GM03348 (cell line): ENCODE results near the gene KNOP1.
"Not testable (repeated sequence)": the region's sequence is repeated elsewhere in the genome, so short reads cannot be mapped to it uniquely, and the experiment has no call there.

Source experiments
- DNase-seq: peaks from one replicate; pipeline ENCODE4 v3.0.0; 2012; ENCODE audit warnings: low spot score

Gene KNOP1

DNA sequence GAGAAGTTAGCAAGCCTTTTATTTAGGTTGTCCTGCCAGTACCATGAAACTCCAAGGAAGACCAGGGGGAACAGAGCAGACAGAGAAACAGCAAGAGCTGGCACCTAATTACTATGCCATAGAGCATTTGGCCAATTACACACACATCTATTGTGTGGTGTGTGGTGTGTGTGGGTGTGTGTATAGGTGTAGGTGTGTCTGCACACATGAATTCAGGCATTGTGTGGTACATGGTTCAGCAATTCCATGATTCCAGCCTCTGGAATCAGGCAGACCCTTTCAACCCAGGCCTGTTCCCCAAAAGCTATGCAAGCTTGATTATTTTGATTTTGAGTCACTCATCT lies 25.8 kb upstream of the KNOP1 start:
- DNase-seq: no peak

DNA sequence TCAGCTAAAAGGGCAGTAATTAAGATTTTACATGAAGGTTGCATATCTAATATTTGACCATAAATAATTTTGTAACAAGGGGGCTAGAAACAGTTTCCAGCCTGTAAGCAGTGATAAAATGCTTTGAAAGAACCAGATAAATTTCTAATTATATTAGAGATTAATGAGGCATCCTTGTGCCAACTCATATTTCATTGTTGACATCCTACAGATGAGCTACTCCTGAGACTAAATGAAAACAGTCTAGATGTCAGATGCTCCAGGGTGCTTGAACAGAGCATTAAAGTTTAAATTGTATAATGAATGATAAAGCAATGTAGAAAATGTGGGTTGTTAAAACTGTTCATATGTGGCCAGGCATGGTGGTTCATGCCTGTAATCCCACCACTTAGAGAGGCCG lies 23.3 kb upstream of the KNOP1 start:
- no peak for DNase-seq

DNA sequence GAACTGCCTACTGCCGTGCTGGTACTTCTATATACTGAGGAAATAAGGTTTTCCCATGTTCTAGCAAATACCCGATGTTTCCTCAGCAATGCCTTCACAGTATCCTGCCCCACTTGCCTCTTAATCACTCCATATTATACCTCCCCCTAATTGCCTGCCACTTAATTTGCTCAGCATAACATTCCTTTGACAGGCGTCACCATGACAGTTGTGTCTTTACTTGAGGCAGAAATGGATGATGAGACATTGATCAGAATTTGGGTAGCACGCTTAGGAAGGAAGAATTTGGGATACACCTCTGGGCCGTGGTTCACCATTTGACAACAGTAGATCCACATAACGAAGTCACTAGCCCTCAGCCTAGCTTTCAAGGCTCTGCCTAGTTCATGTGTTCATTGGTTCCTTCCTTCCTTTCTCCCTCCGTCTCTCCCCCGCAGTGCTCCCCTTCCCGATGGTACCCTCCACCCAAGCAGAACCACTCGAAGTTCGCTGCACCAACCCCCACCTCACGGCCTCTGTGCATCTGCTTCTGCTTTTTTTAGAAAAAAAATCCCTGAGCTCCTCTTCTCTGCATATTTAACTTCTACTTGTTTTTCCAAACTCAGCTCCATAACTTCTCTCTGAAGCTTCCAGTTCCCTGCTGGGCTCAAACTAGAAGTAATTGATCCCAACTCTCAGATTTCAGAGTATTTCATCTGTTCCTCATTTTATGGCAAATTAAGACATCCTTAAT lies 19.4 kb upstream of the KNOP1 start:
- DNase-seq: no peak

DNA sequence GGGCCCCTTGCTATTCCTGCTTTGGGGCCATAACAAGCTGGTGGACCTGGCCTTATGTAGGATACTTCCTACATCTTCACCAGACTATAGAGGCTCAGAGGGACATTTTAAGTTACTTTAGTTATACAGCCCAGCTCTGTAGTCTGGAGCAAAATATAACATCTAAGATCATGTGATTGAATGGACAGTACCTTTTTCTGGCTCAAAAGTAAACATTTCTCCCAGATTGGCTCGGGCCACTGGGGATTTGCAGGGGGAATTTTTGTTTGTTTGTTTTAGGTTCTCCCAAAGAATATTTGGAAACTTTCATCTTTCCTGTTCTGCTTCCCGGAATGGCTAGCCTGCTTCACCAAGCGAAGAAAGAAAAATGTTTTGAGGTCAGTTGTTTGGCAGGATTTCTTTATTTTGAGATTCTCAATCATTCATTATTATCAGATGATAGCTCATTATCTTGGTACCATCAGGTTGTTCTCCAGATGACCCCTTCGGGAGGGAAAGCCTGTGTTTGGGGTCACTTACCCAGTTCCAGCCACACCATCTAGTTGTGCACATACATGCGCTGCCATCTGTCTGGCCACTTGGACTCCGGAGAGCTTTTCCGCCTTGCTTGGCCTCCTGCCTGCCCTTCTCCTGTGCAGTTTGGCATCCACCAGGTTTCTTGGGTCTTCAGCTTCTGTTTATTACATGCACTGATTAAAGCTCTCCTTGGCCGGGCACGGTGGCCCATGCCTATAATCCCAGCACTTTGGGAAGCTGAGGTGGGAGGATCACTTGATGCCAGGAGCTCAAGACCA lies 17.2 kb upstream of the KNOP1 start:
- no peak for DNase-seq

DNA sequence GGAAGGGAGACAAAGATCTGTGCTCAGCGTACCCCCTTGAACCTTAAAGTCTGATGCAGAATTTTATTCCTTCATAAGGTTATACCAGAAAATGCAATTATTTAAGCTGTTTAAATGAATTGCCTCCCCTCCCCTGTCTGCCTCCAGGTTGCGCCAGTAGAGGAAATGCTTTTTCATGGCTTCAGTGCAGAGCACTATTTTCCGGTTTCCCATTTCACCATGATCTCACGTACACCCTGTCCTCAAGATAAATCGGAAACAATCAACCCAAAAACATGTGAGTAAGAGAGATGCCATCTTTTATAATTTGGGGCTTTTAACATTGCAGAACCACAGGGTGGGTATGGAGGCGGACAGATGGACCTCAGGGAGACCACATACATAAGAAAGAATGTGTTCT lies 15.5 kb upstream of the KNOP1 start:
- no peak for DNase-seq

DNA sequence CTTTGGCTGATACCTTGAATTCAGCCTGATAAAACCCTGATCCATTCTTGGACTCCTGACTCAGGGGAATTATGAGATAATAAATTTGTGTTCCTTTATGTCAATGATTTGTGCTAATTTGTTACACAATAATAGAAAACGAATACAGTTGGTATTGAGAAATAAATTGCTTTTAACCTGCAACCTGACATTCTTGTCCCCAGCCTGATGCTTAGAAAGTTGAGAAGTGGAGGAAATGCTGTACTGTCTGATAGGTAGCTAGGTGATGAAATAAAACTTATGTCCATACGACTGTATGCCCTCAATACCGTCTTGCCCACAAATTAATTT lies 10.6 kb upstream of the KNOP1 start:
- DNase-seq: no peak

DNA sequence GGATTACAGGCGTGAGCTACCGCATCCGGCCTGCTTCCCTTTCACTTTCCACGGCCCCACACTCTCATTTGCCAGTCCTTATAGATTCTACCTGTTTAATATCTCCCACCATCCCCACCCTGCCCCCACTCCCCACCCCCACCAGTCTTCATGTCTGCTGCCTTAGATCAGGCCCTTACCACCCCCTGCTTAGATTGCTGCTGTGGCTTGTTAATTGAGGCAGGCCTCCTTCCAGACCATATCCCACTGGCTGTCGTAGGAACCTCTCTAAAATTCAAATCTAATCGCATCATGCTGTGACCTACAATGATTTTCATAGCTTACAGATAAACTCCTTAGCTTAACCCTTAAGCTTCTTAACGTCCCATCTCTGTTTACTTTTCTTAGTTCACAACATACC lies 5.0 kb upstream of the KNOP1 start:
- no peak for DNase-seq

DNA sequence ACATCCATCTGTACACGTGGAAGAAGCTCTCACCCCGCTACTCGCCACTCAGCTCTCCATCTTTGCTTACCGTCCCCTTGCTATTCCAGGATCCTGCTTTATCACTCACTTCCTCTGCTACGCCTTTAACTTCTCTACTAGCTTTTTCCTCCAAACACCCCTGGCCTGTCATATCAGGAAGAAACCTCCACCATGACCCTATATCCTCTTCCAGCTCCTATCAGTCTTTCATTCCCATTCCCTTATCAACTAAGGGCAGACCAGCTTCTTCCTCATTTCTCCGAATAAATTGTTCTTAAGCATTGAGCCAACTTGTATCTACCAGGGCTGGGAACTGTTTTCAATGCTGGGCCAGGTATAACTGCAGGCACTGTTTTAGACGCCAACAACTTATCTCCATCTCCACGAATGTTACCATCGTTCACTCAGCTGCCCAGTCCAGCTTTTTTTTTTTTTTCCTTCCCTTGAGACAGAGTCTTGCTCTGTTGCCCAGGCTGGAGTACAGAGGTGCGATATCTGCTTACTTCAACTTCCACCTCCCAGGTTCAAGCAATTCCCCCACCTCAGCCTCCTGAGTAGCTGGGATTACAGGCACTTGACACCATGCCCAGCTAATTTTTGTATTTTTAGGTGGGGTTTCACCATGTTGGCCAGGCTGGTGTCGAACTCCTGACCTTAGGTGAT lies 4.4 kb upstream of the KNOP1 start:
- no peak for DNase-seq

DNA sequence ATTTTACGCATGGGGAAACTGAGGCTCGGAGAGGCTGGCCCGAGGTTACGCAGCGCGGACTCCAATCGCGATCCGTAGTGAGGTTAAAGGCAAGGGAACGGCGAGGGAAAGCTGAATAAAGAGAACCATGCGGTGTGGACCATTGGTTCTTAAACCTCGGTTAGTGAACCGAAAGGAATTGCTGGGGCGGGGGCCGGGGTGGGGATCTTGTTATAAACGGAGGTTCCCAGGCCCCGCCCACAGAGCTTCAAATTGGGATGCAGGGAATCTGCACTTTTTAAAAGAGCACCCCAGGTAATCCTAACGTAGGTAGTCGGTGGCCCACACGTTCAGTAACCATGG lies 568 bp upstream of the KNOP1 start:
- DNase-seq: peak; percentile 32

DNA sequence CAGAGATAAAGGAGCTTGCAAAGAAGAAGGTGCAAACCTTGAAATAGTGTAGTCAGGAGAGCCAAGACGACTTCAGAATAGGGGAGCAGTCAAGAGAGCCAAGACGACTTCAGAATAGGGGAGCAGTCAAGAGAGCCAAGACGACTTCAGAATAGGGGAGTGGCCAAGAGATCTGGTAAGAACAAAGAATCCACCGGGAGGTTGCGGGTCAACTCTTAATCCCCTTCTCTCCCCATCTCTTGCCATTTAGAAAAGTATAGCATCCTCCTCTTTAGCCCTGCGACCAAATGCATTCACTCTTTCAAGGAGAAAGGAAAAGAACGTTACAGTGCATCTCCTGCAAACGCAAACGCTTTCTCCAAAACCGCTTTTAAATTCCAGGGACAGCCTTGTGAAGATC lies 713 bp downstream of the KNOP1 start:
- peak; percentile 23 for DNase-seq

DNA sequence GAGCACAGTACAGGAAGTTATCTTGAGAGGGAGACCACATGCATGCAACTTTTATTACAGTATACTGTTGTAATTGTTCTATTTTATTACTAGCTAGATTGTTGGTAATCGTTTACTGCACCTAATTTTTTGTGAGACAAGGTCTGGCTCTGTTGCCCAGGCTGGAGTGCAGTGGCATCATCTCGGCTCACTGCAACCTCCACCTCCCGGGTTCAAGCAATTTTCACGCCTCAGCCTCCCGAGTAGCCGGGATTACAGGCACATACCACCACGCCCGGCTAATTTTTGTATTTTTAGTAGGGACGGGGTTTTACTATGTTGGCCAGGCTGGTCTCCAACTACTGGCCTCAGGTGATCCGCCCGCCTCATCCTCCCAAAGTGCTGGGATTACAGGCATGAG lies 1.3 kb downstream of the KNOP1 start:
- not testable (repeated sequence) for DNase-seq

DNA sequence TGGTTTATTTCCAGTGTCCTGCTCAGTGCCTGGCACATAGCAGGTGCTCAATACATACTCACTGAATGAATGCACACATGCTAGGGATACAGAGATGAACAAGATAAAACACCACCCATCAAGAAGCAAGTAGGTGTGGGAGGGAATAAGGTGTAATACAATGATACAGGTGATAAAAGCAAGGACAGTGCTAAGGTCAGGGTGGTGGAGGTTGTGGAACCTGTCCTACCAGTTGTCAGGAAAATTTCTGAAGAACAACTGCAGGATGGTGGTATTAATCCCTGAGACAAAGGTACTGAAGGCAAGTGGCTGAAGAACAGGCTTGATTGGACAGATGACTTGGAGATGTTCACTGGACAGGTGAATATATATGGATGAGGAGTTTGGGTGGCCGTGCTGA lies 1.8 kb downstream of the KNOP1 start:
- DNase-seq: no peak

DNA sequence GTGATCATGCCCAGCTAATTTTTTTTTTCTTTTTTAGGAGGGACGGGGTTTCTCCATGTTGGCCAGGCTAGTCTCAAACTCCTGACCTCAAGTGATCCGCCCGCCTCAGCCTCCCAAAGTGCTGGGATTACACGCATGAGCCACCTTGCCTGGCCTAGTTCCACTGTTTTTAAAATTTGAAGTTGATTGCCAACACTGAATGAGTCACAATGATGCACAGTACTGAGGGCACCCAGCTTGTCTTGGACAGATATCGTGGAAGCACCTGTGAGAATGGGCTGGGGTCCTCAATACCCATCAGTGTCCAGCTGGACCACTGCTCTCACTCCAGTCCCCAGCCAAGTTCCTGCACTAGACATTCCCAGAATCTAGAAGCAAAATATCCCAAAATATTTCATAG lies 2.5 kb downstream of the KNOP1 start:
- DNase-seq: no peak

DNA sequence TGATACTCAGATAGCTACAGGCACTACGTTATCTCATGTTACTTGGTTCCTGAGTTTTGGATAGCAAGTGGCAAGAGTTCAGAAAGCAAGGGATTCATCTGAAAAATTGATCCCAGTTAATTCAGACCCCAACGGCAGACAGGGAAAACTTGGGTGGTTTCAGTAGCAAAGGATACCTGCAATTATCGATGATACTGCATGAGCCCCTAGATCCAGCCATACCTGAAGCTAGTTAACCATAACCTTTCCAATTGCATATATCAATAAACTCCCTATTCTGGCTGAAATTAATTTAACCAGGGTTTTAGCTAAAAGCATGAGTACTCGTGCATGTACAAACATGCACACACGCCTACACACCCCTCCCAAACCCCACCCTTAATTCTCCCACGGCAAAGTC lies 4.3 kb downstream of the KNOP1 start:
- DNase-seq: no peak

DNA sequence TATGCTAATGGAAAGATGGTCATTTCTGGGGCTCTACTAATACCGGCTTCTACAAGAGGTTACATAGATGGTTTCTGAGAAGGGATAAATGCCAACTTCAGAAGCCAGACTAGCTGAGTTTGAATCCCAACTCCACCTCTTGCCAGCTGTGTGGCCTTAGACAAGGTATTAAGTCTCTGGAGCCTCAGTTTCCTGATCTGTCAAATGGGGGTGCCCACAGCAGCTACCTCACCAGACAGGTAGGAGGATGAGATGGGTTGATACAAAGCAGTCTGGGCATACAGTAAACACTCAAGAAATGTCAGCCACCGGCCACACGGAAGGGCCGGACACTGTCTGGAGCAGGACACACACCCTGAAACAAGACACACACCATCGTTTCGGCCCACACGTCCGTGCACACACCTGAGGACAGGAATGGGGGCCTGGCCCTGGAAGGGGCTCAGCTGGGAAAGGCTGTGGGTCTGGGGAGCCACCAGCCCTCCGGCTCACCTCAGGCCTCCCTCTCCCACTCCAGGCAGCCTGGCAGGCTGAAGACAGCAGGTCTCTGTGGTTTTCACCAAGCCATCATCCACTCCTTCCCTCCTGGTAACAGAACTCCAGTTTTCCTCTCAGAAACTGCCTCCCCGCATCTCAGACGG lies 5.5 kb downstream of the KNOP1 start:
- no peak for DNase-seq

DNA sequence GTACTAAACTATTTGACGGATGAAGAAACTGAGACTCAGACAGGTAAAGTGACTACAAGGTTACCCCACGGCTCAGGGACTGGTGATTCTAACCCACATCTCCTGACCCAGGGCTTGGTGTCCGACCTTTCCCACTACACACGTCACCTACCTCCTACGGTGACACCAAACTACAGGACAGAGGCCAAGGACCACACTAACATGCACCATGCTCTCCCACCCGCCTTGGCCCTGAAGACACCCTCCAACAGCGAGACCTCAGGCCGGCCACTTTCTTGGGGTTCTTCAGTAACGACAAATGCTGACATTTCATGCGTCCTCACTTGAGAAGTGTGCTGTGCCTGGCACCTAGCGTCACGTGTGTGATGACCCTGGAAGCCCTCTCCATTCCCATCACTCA lies 6.4 kb downstream of the KNOP1 start:
- no peak for DNase-seq

DNA sequence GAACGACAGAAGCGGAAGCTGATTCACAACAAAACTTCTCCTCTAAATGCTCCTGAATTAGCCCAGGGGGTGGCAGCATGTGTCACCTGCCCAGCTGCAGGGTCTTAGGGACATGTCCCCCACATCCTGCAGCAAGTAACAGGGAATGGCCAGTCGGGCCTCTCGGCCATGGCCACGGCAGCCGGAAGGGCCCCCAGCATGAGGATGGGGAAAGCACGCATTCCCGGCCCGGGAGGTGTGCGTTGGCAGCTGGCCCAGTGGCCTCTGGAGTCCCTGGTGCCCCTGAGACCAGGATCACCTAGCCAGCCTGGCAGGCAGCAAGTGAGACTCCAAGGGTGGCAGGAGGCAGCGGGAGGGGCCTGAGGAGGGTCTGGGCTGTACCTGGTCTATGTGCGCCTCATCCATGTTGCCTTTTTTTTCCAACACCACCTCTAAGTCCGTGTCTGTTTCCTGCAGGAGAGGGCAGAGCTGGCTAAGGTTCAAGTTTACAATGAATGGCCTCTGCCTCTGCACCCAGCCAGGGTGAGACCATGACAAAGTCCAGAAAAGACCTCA lies 7.0 kb downstream of the KNOP1 start:
- no peak for DNase-seq

DNA sequence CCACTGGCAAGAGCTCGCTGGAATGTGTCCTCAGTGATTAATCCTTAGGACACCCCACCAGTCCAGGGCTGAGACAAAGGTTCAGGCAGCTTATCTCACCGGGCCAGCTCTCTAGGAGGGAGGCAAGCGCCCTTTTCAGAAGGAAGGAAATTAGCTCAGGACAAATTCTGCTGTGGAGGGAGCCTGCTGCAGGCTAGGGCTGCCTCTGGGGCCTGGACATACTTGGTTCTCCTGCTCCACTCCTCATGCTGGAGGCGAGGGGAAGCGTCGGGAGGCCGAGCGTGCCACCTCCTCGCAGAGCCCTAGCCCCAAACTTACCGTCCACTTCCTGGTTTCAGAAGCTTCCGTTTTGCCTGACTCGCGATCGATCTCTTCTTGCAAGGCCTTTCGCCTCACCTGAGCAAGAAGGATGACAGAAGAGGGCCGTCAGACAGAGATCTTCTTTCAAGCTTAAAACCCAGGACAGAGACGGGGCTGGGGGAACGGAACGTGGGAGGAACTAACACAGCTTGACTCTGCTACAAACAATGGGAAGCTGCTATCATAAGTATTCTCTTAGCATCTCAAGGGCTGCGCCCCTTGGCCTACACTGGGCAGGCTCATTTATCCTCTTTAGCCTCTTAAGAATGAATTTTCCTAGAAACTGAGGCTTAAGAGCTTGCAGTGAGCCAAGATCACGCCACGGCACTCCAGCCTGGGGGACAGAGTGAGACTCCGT lies 7.7 kb downstream of the KNOP1 start:
- no peak for DNase-seq

DNA sequence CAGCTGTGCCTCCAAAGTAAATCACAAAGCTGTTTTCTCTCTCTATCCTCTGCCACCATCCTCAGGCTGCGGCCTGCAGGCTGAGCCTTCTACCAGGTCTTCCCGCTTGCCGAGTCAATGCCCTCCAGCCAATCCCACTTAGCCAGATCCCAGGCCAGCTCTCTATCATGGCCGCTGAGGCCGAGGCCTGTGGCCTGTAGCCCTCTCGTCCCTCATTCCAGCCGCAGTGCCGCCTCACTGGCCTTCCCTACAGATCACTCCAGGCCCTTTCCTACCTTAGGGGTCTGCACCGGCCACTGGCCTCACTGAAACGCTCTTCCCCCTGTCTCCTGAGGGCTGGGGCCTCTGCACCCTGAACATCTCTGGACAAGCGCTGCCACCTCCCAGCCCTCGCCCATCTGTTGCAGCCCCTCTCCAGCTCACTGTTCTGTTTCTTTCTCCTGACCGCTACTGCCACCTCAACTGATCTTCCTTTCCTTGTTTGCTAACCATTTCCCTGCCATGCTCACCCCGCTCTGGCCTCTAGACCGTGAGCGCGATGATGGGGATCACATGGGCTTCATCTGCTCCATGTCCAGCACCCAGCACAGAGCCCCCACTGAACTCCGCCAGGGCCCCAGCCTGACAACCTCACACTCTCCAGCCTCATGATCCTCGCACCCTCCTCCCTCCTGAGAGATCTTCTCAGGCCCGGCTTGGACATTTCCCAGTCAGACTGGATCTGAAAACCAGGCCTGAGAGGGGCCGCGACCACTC lies 8.5 kb downstream of the KNOP1 start:
- no peak for DNase-seq

DNA sequence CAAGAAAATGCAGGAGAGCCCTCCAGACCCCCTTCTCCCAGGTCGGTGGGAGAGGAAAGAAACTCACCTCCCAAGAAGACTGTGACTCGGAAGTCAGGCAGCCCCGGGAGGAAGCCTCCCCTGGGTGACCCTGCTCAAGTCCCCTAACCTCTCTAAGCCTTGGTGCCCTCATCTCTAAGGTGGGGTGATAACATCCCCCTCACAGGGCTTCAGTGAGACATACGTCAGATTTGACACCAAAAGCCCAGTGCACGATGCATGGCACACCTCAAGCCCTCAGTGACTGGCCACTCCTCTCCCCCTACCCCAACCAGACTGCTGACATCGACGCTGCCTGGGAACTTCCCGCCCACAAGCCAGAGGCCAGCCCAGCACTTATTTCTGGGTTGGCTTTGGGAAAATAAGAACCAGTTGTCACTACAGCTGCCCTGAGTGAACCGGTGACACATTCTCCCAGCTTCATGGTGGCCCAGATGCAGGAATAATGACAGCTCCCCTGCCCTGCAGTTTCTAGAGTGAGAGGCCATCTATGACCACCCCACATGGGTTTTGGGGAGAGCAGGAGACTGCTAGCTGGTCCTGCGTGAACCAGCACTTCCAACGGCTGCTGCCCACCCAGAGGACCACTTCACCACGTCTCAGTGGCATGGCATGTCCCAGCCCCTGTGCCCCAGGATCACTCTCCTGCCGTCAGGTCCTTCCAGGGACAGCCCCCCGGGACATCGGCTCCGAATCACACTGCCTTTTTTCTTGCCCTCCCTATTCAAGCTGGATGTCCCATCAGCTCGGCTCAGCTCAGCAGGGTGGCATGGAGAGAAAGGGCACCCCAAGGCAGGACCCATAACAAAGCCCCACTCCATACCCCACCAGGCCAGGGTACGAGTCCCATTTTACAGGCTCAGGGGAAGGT lies 9.5 kb downstream of the KNOP1 start:
- no peak for DNase-seq
